ENCODE data around the gene CACNA1C.

Gene CACNA1C

DNA sequence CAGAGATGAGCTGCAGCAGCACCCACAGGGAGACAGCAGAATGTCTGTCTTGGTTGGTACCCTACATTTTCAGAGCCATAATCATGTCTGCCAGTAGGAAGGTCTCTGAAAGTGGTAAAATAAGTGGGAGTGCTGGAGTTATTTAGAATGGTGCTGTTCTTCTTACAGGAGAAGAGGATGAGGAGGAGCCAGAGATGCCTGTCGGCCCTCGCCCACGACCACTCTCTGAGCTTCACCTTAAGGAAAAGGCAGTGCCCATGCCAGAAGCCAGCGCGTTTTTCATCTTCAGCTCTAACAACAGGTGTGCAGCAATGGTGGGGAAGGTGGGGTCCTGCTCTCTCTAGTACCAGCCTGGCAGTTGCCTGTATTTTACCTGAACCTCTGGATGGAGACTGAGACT lies 540.3 kb downstream of the CACNA1C start:
- TF ChIP-seq, protein P1, sequence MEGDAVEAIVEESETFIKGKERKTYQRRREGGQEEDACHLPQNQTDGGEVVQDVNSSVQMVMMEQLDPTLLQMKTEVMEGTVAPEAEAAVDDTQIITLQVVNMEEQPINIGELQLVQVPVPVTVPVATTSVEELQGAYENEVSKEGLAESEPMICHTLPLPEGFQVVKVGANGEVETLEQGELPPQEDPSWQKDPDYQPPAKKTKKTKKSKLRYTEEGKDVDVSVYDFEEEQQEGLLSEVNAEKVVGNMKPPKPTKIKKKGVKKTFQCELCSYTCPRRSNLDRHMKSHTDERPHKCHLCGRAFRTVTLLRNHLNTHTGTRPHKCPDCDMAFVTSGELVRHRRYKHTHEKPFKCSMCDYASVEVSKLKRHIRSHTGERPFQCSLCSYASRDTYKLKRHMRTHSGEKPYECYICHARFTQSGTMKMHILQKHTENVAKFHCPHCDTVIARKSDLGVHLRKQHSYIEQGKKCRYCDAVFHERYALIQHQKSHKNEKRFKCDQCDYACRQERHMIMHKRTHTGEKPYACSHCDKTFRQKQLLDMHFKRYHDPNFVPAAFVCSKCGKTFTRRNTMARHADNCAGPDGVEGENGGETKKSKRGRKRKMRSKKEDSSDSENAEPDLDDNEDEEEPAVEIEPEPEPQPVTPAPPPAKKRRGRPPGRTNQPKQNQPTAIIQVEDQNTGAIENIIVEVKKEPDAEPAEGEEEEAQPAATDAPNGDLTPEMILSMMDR (IDR thresholded peaks at IDR 0.05; ENCODE audit: borderline replicate concordance, control extremely low read depth, extremely low read depth, insufficient read depth, missing control alignments) = no peak
- in situ Hi-C loops (cut with MboI; ENCODE audit: low sequenced_read_pairs, unreplicated experiment) = loop anchor here (25.0 kb wide), 1 partner anchor 956 kb away; the partner anchor contains the start of gene WNT5B
- no peak for DNase-seq (ENCODE audit: low spot score)

DNA sequence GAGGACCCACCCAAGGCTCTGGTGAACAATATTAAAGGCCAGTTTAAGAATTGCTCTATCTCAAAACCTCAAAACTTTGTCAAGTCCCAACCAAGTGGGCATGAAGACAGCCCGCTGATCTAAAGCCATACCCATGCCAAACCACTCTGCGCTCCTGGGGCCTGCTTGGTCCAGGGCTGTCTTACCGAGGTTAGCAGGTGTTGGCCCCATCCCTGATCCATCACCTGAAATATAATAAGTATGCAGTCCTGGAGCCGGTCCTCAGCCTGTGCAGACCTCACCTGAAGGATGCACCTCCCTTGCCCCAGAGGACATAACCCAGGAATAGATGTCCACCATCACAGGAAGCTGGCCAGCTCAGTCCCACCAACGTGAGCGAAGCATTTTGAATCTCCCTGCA lies 543.7 kb downstream of the CACNA1C start:
- in situ Hi-C loops (cut with MboI; ENCODE audit: low sequenced_read_pairs, unreplicated experiment) = loop anchor here (25.0 kb wide), 1 partner anchor 959 kb away; the partner anchor contains the start of gene WNT5B
- no peak for DNase-seq (ENCODE audit: low spot score)

DNA sequence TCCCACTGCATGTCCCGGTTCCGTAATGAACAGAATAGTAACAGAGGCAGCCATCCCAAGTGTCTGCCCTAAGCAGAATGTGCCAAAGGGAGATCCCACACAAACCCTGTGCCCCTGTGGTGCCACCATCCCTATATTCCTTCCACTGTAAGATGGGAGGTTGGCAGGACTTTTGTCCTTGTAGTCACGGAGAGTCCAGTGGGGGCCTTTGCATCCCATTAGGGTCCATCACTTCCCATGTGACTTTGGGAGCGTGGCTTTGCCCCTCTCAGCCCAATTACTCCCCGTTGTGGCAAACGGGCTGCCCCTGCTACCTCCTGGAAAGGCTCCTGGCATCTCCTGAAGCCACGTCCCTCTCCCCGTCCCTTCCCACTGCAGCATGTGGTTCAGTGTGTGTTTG lies 552.5 kb downstream of the CACNA1C start:
- in situ Hi-C loops (cut with MboI; ENCODE audit: low sequenced_read_pairs, unreplicated experiment) = no loop called here
- DNase-seq (ENCODE audit: low spot score) = no peak
- TF ChIP-seq, protein P1 (IDR thresholded peaks at IDR 0.05; ENCODE audit: borderline replicate concordance, control extremely low read depth, extremely low read depth, insufficient read depth, missing control alignments) = no peak

More for the DNA sequence above, 543.7 kb downstream of the CACNA1C start:
- TF ChIP-seq, protein P1 (IDR thresholded peaks at IDR 0.05; ENCODE audit: borderline replicate concordance, control extremely low read depth, extremely low read depth, insufficient read depth, missing control alignments) = no peak

DNA sequence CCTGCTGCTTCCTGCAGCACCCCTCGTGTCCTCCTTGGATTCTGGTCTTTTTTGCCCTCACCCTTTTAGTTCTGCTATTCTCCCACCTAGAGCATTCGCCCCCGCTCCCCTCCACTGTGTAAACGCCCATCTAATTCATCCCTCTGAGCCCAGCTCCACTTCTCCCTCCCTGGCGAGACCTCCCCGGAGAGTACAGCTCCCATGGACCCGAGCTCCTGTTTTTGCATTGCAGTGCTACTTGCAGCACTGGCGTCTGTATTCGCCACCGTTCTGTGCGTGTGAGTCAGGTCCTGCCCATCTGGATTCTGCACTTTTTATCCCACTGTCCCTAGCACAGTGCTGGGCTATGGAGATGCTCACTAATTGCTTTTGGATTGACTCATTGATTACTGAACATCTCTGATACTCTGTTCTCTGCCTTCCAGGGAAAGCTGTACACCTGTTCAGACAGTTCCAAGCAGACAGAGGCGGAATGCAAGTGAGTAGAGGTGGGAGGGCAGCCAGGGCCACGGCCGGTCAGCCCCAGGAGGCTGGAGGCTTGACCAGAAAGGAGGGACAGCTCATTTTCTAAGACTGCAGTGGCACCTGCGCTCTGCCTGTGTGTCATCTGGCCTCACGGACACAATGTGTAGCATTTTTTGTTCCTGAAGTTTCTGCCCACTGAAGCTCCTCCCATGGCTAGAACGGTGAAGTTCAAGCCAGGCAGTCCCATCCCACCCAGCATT lies 553.6 kb downstream of the CACNA1C start:
- no peak for DNase-seq (ENCODE audit: low spot score)
- in situ Hi-C loops (cut with MboI; ENCODE audit: low sequenced_read_pairs, unreplicated experiment) = no loop called here
- TF ChIP-seq, protein P1 (IDR thresholded peaks at IDR 0.05; ENCODE audit: borderline replicate concordance, control extremely low read depth, extremely low read depth, insufficient read depth, missing control alignments) = no peak

DNA sequence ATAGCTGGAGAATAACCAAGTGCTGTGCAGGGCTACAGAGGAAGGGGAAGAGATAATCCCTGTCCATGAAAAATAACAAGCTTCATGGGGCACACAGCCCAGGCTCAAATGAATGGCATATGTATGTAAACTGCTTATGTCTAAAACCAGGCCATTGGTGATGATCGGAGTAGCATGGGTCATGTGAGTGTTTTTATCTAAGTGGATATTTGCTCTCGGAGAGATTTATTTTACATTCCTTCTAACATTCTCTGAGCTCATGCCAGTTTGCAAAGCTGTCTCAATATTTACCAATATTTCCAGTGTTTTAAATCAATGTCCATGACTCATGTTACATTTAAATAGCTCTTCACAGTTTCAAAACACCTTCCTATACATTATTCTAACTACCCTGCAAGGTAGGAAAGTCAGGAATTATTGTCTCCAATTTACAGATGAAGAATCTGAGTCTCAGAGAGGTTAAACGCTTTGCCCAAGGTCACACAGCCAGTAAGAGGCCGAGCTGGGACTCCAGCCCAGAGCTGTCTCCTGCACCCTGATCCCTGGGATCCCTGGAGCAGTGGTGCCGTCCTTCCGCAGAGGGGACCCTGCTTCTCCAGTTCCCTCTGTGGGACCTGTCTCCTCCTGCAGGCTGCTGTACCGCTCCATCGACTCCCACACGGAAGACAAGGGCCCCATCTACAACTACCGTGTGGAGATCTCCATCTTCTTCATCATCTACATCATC lies 555.3 kb downstream of the CACNA1C start:
- in situ Hi-C loops (cut with MboI; ENCODE audit: low sequenced_read_pairs, unreplicated experiment) = no loop called here
- TF ChIP-seq, protein P1 (IDR thresholded peaks at IDR 0.05; ENCODE audit: borderline replicate concordance, control extremely low read depth, extremely low read depth, insufficient read depth, missing control alignments) = no peak
- no peak for DNase-seq (ENCODE audit: low spot score)

DNA sequence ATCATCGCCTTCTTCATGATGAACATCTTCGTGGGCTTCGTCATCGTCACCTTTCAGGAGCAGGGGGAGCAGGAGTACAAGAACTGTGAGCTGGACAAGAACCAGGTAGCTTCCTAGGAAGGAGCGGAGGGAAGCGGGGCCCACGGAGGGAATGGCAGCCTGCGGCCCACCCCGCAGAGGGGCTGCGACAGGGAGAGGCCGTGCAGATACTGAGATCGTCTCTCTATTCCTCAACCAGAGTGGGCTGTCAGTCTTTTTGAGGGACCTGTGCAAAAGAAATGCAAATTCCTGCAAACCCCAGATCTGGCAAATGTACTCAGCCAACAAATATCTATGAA lies 555.8 kb downstream of the CACNA1C start:
- in situ Hi-C loops (cut with MboI; ENCODE audit: low sequenced_read_pairs, unreplicated experiment) = no loop called here
- DNase-seq (ENCODE audit: low spot score) = no peak
- TF ChIP-seq, protein P1 (IDR thresholded peaks at IDR 0.05; ENCODE audit: borderline replicate concordance, control extremely low read depth, extremely low read depth, insufficient read depth, missing control alignments) = no peak
